A549 (cell line): ENCODE measurements around the gene ITGAL. TPM values are rescaled to one million over a fixed set of nuclear protein-coding genes. Genes with fewer than 3 reads are reported as not detected.

Experiments used
- ATAC-seq, 2 experiments: fragments of 200-7000 bp in 1 of 2; fragments of >200 bp in 1 of 2; cut with Nextera tagmentation in 1 of 2; cut with Tn5 transposase in 1 of 2; 3 replicates each; pipeline versions ENCODE4 v1.8.0 to v1.9.1; 2018 to 2020; ENCODE audit warnings: mild to moderate bottlenecking in 1 of 2, moderate library complexity in 1 of 2
- CTCF ChIA-PET: fragments of 300-600 bp; sonication (Branson Sonifier 250); formaldehyde crosslinking; extraction: SDS; loops from one replicate; lab custom pipeline; 2021; ENCODE audit warnings: antibody characterized with exemption, inconsistent platforms; lab: Yijun Ruan, JAX
- POLR2A ChIA-PET: fragments of 350-600 bp; formaldehyde crosslinking; extraction: SDS; loops from one replicate; lab custom pipeline; 2021; ENCODE audit warnings: antibody characterized with exemption, inconsistent platforms; lab: Yijun Ruan, JAX
- DNase-seq, 2 experiments: peaks; one replicate each; pipeline versions ENCODE4 v3.0.0 to v3.0.0-alpha.2; 2011 to 2016; ENCODE audit warnings: low read depth in 1 of 2, low spot score in 1 of 2
- FAIRE-seq: peaks from 2 replicates; lab custom pipeline; 2011; peaks lifted over from hg19 to GRCh38; lab: Jason Lieb, UNC
- H3K27ac ChIP-seq, 2 experiments: fragments of >200 bp; sonication (Bioruptor Twin); formaldehyde crosslinking; 3 replicates each; pipeline ENCODE4 v1.5.1; 2016 to 2017
- H3K4me1 ChIP-seq: fragments of >200 bp; sonication (Bioruptor Twin); formaldehyde crosslinking; 3 replicates; pipeline ENCODE4 v1.6.1; 2016
- H3K4me2 ChIP-seq: fragments of >200 bp; sonication (Bioruptor Twin); formaldehyde crosslinking; 3 replicates; pipeline ENCODE4 v1.6.1; 2016
- H3K4me3 ChIP-seq: fragments of >200 bp; sonication (Bioruptor Twin); formaldehyde crosslinking; 3 replicates; pipeline ENCODE4 v1.5.1; 2016
- H3K9me3 ChIP-seq: fragments of >200 bp; sonication (Bioruptor Twin); formaldehyde crosslinking; 3 replicates; pipeline ENCODE4 v1.6.1; 2016
- BHLHE40 ChIP-seq: IDR thresholded peaks from 2 replicates; pipeline ENCODE4 v1.6.1; 2012; ENCODE audit warnings: low read depth, low read length, inconsistent platforms
- CHD2 ChIP-seq: fragments of 150-350 bp; IDR thresholded peaks from 2 replicates; pipeline ENCODE4 v1.6.1; 2014; ENCODE audit warnings: low read length; ENCODE audit not compliant: partially characterized antibody
- CHD4 ChIP-seq: fragments of 200-600 bp; sonication (generic); IDR thresholded peaks from 2 replicates; pipeline ENCODE4 v1.6.1; 2016; ENCODE audit warnings: antibody characterized with exemption, mild to moderate bottlenecking, borderline replicate concordance
- EHF ChIP-seq: fragments of 250-450 bp; sonication (Bioruptor Pico); IDR thresholded peaks from 2 replicates; pipeline ENCODE4 v1.5.0; 2020; ENCODE audit warnings: mild to moderate bottlenecking
- EHMT2 ChIP-seq: fragments of 200-600 bp; sonication (generic); IDR thresholded peaks from 2 replicates; pipeline ENCODE4 v1.6.1; 2016; ENCODE audit warnings: antibody characterized with exemption, low read depth, mild to moderate bottlenecking, moderate library complexity
- EP300 ChIP-seq, 2 experiments: fragments of >200 bp; sonication (Bioruptor Twin); formaldehyde crosslinking; IDR thresholded peaks; 2 replicates in 1 of 2; 3 replicates in 1 of 2; pipeline ENCODE4 v1.6.1; 2016 to 2017
- FOSB ChIP-seq: fragments of 250-450 bp; sonication (Bioruptor Pico); IDR thresholded peaks from 2 replicates; pipeline ENCODE4 v1.5.0; 2020; ENCODE audit warnings: mild to moderate bottlenecking, moderate library complexity
- HDAC2 ChIP-seq: fragments of 200-600 bp; sonication (generic); IDR thresholded peaks from 2 replicates; pipeline ENCODE4 v1.6.1; 2016
- HEYL ChIP-seq: fragments of 250-450 bp; sonication (Bioruptor Pico); IDR thresholded peaks from 2 replicates; pipeline ENCODE4 v1.8.0; 2021; ENCODE audit warnings: mild to moderate bottlenecking, moderate library complexity
- HOXB5 ChIP-seq: fragments of 250-450 bp; sonication (Bioruptor Pico); IDR thresholded peaks from 2 replicates; pipeline ENCODE4 v1.5.0; 2020; ENCODE audit warnings: mild to moderate bottlenecking, moderate library complexity
- MAFK ChIP-seq: fragments of 450-650 bp; IDR thresholded peaks from 2 replicates; pipeline ENCODE4 v1.6.1; 2014; ENCODE audit not compliant: partially characterized antibody
- NFE2L2 ChIP-seq: fragments of 150-350 bp; conservative IDR thresholded peaks from 2 replicates; pipeline ENCODE4 v1.6.1; 2014; ENCODE audit warnings: low read length
- NR3C1 ChIP-seq: fragments of >200 bp; sonication (Bioruptor Twin); formaldehyde crosslinking; IDR thresholded peaks from 3 replicates; pipeline ENCODE4 v1.6.1; 2017
- RARB ChIP-seq: fragments of 250-450 bp; sonication (Bioruptor Pico); IDR thresholded peaks from 2 replicates; pipeline ENCODE4 v1.8.0; 2021; ENCODE audit warnings: mild to moderate bottlenecking, moderate library complexity
- SMC3 ChIP-seq: fragments of >200 bp; sonication (Bioruptor Twin); formaldehyde crosslinking; IDR thresholded peaks from 3 replicates; pipeline ENCODE4 v1.6.1; 2018; ENCODE audit warnings: inconsistent platforms
- ZNF302 ChIP-seq: fragments of 250-450 bp; sonication (Bioruptor Pico); IDR thresholded peaks from 2 replicates; pipeline ENCODE4 v1.9.0; 2021; ENCODE audit warnings: inconsistent platforms, mild to moderate bottlenecking, moderate library complexity
- ZSCAN20 ChIP-seq: fragments of 250-450 bp; sonication (Bioruptor Pico); IDR thresholded peaks from 2 replicates; pipeline ENCODE4 v1.8.0; 2022; ENCODE audit warnings: mild to moderate bottlenecking, moderate library complexity
- WGBS: methylation state at CpG from one replicate; pipeline ENCODE4 v1.1.6; 2017; ENCODE audit errors: missing lambda C conversion rate; 5-methylcytosine and 5-hydroxymethylcytosine counted together
- polyA plus RNA-seq, 4 experiments: library from polyadenylated mRNA; depleted of rRNA in 3 of 4; stranded (reverse); fragments of >200 nt; fragmentation: RNase III in 1 of 4; extraction: RNeasy Plus Mini Kit Qiagen cat#74134 plus additional on column Dnase treatment in 1 of 4; gene quantifications; 2 replicates in 3 of 4; 3 replicates in 1 of 4; pipeline ENCODE4 v1.2.3, GENCODE V29; 2011 to 2017
- TF ChIP-seq, protein P1 (sequence below): IDR thresholded peaks from 2 replicates; pipeline ENCODE4 v1.6.1; 2012; ENCODE audit warnings: low read depth, borderline replicate concordance
- TF ChIP-seq, protein P2 (sequence below): fragments of 200-600 bp; sonication (generic); IDR thresholded peaks from 2 replicates; pipeline ENCODE4 v1.6.1; 2016; ENCODE audit warnings: antibody characterized with exemption, mild to moderate bottlenecking, moderate library complexity
- TF ChIP-seq, protein P3 (sequence below): fragments of 250-450 bp; sonication (Bioruptor Pico); IDR thresholded peaks from 2 replicates; pipeline ENCODE4 v1.5.0; 2020; ENCODE audit warnings: low read depth, mild to moderate bottlenecking, moderate library complexity
- TF ChIP-seq, protein P4 (sequence below): IDR thresholded peaks from 2 replicates; pipeline ENCODE4 v1.6.1; 2012
- TF ChIP-seq, protein P5 (sequence below): fragments of 250-450 bp; sonication (Bioruptor Pico); IDR thresholded peaks from 2 replicates; pipeline ENCODE4 v1.5.0; 2021; ENCODE audit warnings: mild to moderate bottlenecking, moderate library complexity, borderline replicate concordance

The ITGAL gene
- polyA plus RNA-seq, 2 of the 4 experiments (the other 2 are of a cell fraction), result 0.17 to 0.94 TPM

DNA sequence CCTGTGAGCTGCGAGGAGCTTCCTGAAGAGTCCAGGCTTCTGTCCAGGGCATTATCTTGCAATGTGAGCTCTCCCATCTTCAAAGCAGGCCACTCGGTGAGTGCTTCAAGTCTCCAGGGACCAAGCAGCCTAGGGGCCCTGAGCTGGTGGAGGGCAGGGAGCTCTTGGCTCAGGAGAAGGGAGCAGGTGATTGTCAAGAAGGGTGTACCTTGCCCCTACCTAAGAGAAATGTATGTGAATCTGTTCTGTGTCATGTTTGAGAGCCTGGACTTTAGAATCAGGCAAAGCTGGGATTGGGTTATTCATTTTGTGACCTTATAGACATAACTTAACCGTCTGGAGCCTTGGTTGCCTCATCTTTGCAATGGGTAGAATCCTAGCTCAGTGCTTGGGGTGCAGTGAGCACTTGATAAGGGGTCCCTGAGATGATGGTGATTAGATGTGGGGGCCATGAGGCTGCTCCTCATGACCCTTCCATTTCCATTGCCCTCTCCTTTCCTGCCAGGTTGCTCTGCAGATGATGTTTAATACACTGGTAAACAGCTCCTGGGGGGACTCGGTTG lies 37.9 kb downstream of the ITGAL start:
- H3K9me3 ChIP-seq, result no peaks in the 10 kb centered on the region
- no peaks in the 10 kb centered on the region for H3K4me1 ChIP-seq
- CTCF ChIA-PET, result interaction anchor here (0.8 to 2.8 kb wide), 4 partner anchors 27 to 118 kb away, joined by 3 to 14 read pairs (median 3); partner anchors contain the start of gene DCTPP1
- DNase-seq (no peak), FAIRE-seq (no peak), ATAC-seq (no peak)
- 62% methylated on average over 4 of the region's 4 CpGs for WGBS
- TF ChIP-seq EHF (CRISPR knock-in tag), result no peak
- TF ChIP-seq HEYL, result no peak
- no peak for TF ChIP-seq HDAC2
- no peak overlapping the region for H3K4me2 ChIP-seq
- POLR2A ChIA-PET, result interaction anchor here (0.8 kb wide), 1 partner anchor 25 kb away, joined by 3 read pairs; no protein-coding TSS in a partner anchor
- H3K27ac ChIP-seq, result no peak overlapping the region
- no peak overlapping the region for H3K4me3 ChIP-seq

DNA sequence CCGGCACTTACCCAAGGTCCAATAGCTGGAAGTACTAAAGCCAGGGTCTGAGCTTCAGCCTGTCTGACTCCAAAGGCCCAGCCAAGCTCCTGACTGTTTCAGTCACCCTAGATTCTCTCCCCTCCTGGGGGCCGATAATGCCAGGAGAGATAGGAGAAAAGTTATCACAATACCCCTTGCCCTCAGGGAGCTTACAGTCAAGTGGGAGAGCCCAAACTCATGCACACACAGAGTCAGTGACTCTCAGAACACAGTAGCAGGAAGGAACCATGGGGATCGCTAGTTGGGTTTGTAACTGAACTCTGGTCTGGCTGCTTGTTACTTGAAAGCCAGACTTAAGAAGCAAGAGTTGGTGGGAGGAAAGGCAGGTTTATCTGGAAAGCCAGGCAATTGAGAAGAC lies 39.0 kb downstream of the ITGAL start:
- H3K27ac ChIP-seq, result no peak overlapping the region
- H3K9me3 ChIP-seq, result no peaks in the 10 kb centered on the region
- ChIA-PET CTCF (interaction anchor here (0.6 to 2.8 kb wide), 5 partner anchors 9 to 130 kb away, joined by 3 to 14 read pairs (median 3); no protein-coding TSS in a partner anchor), POLR2A (no interaction called here)
- no peak for DNase-seq
- no peaks in the 10 kb centered on the region for H3K4me1 ChIP-seq
- no peak for ATAC-seq
- no peak for FAIRE-seq
- no peak overlapping the region for H3K4me3 ChIP-seq
- 91% methylated on average over 3 of the region's 3 CpGs for WGBS
- no peak overlapping the region for H3K4me2 ChIP-seq
- TF ChIP-seq, protein P1, sequence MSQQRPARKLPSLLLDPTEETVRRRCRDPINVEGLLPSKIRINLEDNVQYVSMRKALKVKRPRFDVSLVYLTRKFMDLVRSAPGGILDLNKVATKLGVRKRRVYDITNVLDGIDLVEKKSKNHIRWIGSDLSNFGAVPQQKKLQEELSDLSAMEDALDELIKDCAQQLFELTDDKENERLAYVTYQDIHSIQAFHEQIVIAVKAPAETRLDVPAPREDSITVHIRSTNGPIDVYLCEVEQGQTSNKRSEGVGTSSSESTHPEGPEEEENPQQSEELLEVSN, result no peak
- TF ChIP-seq, protein P2, sequence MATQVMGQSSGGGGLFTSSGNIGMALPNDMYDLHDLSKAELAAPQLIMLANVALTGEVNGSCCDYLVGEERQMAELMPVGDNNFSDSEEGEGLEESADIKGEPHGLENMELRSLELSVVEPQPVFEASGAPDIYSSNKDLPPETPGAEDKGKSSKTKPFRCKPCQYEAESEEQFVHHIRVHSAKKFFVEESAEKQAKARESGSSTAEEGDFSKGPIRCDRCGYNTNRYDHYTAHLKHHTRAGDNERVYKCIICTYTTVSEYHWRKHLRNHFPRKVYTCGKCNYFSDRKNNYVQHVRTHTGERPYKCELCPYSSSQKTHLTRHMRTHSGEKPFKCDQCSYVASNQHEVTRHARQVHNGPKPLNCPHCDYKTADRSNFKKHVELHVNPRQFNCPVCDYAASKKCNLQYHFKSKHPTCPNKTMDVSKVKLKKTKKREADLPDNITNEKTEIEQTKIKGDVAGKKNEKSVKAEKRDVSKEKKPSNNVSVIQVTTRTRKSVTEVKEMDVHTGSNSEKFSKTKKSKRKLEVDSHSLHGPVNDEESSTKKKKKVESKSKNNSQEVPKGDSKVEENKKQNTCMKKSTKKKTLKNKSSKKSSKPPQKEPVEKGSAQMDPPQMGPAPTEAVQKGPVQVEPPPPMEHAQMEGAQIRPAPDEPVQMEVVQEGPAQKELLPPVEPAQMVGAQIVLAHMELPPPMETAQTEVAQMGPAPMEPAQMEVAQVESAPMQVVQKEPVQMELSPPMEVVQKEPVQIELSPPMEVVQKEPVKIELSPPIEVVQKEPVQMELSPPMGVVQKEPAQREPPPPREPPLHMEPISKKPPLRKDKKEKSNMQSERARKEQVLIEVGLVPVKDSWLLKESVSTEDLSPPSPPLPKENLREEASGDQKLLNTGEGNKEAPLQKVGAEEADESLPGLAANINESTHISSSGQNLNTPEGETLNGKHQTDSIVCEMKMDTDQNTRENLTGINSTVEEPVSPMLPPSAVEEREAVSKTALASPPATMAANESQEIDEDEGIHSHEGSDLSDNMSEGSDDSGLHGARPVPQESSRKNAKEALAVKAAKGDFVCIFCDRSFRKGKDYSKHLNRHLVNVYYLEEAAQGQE, result no peak
- TF ChIP-seq, protein P3, sequence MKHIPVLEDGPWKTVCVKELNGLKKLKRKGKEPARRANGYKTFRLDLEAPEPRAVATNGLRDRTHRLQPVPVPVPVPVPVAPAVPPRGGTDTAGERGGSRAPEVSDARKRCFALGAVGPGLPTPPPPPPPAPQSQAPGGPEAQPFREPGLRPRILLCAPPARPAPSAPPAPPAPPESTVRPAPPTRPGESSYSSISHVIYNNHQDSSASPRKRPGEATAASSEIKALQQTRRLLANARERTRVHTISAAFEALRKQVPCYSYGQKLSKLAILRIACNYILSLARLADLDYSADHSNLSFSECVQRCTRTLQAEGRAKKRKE (CRISPR knock-in tag), result no peak
- TF ChIP-seq HOXB5 (CRISPR knock-in tag), result no peak
- no peak for TF ChIP-seq MAFK
- no peak for TF ChIP-seq FOSB (CRISPR knock-in tag)
- TF ChIP-seq, protein P4, sequence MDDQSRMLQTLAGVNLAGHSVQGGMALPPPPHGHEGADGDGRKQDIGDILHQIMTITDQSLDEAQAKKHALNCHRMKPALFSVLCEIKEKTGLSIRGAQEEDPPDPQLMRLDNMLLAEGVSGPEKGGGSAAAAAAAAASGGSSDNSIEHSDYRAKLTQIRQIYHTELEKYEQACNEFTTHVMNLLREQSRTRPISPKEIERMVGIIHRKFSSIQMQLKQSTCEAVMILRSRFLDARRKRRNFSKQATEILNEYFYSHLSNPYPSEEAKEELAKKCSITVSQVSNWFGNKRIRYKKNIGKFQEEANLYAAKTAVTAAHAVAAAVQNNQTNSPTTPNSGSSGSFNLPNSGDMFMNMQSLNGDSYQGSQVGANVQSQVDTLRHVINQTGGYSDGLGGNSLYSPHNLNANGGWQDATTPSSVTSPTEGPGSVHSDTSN, result no peak
- TF ChIP-seq SMC3, result no peak
- no peak for TF ChIP-seq ZSCAN20
- no peak for TF ChIP-seq CHD4
- no peak for TF ChIP-seq NR3C1
- no peak for TF ChIP-seq NFE2L2
- TF ChIP-seq EP300 (IDR thresholded peaks at IDR 0.05), result no peak
- no peak for TF ChIP-seq ZNF302
- no peak for TF ChIP-seq RARB (CRISPR knock-in tag)
- TF ChIP-seq HEYL, result no peak
- no peak for TF ChIP-seq BHLHE40
- TF ChIP-seq, protein P5, sequence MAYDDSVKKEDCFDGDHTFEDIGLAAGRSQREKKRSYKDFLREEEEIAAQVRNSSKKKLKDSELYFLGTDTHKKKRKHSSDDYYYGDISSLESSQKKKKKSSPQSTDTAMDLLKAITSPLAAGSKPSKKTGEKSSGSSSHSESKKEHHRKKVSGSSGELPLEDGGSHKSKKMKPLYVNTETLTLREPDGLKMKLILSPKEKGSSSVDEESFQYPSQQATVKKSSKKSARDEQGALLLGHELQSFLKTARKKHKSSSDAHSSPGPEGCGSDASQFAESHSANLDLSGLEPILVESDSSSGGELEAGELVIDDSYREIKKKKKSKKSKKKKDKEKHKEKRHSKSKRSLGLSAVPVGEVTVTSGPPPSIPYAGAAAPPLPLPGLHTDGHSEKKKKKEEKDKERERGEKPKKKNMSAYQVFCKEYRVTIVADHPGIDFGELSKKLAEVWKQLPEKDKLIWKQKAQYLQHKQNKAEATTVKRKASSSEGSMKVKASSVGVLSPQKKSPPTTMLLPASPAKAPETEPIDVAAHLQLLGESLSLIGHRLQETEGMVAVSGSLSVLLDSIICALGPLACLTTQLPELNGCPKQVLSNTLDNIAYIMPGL (CRISPR knock-in tag), result no peak
- no peak for TF ChIP-seq CHD2
- no peak for TF ChIP-seq EHMT2
